GM19438 (cell line): Measurements from ENCODE around the gene TCF4.
"Not testable (repeated sequence)": the region's sequence is repeated elsewhere in the genome, so short reads cannot be mapped to it uniquely, and the experiment has no call there.

Experiments
- ATAC-seq: cut with Tn5 transposase; IDR thresholded peaks from one replicate; pipeline ENCODE4 v1.9.1; 2021; ENCODE audit warnings: low read depth; ENCODE audit not compliant: unreplicated experiment

TCF4 gene

DNA sequence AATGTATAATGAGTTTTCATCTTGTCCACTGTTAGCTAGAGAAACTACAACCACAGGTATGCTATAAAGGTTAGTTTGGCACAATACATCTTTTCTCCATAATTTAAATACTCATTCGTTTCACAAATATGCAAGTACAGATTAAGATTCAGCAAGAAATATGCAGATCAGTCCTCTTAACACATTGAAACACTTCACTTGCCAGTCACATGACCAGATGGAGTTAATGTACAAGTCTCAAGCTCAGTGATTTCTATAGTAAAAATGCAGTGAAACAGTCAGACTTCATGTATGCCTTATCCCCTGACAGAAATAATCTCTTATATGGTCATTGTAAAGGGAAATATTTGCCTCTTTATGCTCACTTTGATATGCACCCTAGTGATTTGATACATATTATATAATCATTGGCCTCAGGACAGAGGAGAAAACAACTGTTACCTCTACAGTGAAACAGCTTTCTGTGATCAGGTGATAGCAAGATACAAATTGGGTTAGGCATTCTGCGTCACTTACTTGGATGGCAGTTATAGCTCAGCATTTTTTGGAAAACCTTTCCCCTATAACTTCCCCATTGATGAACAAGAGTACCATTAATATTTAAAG, 104.6 kb downstream of the TCF4 start:
- ATAC-seq, result no peak

DNA sequence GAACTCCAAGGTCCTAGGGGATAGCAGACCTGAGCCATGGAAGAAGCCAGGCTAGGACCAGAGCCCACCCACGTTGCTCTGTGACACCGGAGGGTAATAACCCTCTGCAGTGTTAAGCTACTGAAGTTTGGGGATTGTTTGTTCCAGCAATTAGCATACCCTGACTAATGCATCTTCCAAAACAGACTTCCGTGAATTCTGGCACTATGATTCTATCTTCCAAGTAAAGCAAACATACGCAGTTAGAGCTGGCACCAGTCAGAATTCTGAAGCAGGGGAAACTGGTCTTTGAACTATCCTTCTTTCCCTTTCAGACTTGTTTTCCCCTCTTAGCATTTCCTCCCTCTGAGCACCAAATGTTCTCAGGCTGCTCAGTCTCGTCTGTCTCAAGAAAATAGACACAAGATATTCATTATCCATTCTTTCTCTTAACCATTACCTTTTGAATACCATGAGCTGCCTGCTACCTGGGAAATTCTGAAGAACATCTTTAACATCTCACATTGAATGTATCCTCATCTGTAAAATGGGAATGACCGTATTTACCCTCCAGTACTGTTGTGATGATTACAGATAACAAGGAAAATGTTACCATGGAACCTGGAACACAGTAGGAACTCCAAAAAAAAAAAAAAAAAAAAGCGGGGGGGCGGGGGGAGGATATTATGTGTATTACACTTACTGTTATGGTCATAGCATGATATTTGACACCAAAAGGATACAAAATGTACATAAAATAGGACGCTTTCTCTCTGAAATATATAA, 108.2 kb downstream of the TCF4 start:
- no peak for ATAC-seq

DNA sequence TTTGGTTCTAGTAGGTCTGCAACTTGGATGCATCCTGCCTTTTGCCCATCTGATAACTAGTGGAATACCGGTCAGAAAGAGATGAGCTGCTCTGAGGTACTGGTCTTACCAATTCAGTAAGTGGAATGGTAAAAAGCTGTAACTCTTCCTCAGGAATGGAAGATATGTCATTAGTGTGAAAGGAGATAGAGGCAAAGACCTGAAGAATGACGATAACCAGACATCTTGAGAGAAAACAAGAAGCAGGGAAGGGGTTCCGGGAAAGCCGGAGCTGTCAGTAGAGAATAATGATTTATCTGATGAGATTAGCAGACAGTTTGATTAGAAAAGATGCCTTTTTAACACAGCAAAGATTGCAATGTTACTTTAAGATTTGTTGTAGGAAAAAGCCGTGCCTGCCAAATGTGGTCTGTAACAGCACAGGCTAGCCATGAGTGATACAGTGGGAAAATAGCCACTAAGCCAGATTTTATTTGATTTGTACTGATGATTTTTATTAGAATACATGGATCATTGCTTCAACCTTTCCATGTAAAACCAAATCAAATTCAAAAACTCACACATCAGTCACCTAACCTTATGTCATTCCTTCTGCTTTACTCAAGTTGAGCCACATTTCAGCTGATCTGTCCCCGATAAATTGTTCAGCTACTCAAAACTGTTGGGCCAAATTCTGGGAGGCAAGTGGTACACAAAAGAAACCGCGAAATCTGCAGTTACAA, 110.0 kb downstream of the TCF4 start:
- ATAC-seq, result peak; percentile 21

DNA sequence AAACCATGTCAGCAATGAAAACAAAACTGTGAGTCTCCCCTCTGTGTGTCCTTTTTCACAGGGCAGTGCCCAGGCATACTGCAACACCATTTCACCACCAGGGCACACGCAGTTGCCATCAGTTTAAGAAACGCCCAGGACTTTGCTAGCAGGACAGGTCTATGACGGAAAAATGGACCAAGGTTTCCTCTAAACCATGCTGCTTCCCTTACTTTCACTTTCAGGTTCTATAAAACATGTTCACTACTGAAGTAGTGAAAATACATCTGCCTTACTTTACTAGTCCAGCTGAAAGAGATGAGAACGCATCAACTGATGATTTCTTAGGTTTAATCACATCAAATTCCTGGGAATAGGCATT, 110.5 kb downstream of the TCF4 start:
- ATAC-seq, result peak; percentile 81

DNA sequence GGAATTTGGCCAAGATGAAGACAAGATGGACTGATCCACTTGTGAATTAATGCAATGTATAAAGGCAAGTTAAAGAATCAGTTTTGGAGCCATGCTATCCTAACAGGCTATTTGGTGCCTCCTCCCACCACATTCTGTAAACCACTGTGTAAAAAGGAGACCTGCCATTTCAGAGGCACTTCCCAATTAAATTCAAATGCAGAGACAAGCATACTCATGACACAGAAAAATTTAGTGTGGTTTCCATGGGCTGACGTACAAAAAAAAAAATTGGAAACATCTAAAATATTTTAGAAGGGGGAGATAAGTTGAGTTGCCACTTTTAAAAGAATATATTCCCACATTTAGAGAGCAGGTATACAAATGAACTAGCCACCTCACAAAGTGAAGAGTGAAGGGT, 112.1 kb downstream of the TCF4 start:
- ATAC-seq, result no peak

DNA sequence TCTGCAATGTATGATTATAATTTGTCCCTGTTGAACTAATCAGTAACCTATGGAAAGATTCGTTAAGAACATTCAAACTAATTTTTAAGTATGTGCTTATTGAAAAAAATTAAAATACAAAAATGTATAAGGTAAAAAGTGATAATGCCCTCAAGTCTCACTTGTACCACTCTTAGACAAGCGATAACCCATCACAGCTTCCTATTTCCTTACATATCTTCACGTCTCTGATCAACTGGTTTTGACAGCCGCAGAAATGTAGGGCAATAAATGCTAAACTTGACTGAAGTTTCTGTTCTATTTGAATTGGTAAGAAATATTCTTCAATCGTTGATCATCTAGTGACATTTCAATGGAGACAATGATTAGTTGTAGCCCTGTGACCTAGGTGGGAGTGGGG, 112.5 kb downstream of the TCF4 start:
- no peak for ATAC-seq

DNA sequence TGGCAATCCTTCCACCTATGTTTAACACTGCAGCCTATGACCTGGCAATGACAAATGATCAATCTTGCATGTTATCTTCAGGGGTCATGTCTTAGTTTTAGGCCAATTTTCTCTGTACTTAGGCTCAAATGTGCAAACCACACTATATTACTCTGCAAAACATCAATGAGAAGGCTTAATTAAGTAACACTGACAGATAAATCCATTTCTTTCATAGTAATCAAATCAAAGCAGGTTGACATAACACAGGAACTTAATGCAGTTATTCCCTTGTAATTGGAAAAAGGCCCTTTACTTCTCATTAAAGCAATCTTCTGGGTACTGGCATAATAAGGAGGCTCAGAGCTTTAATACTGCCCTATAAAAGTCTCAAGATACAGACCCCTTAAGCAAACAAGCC, 114.4 kb downstream of the TCF4 start:
- ATAC-seq, result no peak

DNA sequence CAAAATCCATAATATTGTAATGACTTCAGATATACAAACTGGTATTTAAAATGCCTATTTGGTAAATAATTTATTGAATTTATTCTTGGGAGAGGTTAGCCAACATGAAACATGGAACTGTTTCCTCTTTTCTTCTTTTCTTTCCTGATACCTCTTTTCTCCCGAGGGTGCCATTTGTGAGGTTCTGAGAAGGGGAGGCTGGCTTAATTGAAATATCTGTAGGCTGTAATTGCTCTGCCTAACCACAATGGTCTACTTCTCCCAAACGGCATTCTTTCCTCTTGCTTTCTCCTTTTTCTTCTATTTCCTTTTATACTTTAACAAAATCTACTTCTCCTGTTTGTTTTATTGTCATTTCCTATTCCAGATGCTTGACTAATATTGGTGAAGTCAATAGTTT, 114.9 kb downstream of the TCF4 start:
- no peak for ATAC-seq

DNA sequence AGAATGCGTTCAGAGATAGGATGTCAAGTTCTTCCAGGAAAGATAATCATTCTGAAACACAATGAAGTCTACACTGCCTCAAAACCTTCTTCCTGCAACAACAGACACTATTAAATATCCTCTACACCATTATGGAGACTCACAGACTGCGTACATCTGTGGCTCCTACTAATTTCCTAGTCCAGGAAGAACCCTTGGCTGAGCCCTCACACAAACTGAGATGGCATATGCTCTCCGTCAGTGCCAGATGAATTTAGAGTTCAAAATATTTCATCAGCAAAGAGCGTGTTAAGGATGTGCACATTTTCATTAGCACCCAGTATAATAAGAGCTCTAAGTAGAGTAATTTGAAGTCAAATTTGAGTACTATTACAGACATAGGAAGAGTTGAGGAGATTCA, 117.2 kb downstream of the TCF4 start:
- no peak for ATAC-seq

DNA sequence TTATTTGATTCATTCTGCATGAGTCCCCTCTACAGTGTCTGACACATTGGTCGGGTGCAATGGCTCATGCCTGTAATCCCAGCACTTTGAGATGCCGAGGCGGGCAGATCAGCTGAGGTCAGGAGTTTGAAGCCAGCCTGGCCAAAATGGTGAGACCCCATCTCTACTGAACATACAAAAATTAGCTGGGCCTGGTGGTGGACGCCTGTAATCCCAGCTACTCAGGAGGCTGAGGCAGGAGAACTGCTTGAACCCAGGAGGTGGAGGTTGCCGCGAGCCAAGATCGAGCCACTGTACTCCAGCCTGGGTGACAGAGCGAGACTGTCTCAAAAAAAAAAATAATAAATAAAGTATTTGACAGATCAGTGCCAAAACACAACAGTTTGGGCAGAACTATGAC, 118.9 kb downstream of the TCF4 start:
- ATAC-seq, result not testable (repeated sequence)

DNA sequence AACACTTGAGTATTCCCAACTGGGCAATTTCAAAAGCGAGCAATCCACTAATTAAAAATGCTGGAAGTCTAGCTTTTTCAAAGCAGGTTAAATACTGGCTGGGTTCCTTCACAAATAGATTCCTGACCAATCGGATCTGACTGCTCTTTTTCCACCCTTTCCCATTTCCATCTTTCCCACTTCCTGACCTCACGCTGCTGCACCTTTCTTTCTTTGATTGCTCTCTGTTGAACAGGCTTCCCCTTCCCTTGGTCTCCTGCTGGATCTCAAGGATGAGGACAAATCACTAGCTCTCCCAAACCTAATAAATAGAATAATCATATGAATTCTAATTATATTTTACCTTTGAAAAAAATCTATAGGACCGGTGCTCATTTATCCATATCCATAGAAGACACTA, 121.2 kb downstream of the TCF4 start:
- ATAC-seq, result no peak

DNA sequence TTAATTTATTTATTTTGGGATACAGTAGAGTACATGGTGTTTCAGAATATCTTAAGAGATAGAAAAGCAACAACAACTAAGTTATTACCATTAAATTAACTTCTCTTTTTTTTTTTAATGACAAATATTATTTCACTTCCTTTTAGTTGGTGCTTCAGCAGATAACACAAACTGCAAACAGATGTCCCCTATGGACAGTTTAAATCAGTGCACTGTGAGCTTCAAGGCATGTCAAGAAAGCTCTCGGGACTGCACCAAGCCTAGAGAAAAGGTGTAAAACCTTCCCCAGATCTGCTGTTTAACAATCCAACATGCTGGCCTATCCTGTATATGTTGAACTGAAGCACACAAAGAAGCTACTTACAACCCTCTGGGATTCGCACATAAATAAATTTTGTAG, 122.7 kb downstream of the TCF4 start:
- ATAC-seq, result no peak

DNA sequence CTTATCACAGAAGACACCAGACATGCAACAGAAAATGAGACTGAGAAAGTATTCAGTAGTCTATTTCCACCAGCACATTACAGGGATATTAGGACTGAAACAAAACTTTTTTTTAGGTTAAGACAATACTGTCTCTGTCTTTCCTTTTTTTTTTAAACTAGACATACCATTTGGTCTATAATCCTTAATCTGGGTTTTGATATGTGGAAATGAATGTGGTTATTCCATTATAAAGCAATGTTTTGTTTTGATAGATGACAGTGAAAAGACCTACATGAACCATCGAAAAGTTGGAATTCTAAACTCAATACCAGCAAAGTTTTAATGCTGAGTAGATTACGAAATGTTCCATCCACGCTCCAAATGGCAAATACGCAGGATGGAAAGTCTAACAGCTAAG, 123.4 kb downstream of the TCF4 start:
- ATAC-seq, result no peak

DNA sequence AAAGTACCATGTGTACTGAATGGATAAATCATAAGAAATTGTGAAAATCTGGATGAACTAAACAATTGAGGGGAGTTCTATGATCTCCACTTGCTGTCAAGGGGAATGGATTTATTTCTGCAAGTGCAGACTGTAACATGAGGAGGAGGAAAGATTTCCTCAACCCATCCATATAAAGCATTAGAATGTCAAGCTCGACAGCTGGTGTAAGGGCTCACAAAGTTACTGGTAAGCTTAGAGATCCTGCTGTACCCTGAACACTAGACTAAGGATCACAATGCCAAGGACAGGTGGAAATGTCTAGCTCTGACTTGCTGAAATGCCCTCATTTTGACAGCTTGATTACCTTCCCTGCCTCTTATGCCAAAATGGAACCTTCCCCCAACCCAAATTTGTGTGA, 125.3 kb downstream of the TCF4 start:
- ATAC-seq, result no peak

DNA sequence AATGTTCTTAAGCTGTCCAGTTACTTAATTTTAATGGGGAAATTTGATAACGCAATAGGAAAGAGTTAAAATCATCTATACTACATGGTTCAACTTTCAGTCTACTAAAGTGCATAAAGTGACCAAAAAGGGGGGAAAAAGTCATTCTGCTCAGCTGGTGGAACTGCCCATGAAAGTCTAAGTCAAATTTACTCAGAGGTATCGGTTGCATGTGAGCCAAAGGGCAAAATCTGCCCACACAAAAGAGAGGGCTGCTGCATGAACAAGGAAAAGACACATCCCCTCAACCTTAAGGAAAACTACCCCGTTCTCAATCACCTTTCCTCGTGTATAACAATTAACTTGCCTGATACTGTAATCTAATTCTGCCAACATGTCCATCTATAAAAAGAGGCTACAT, 126.1 kb downstream of the TCF4 start:
- ATAC-seq, result no peak

DNA sequence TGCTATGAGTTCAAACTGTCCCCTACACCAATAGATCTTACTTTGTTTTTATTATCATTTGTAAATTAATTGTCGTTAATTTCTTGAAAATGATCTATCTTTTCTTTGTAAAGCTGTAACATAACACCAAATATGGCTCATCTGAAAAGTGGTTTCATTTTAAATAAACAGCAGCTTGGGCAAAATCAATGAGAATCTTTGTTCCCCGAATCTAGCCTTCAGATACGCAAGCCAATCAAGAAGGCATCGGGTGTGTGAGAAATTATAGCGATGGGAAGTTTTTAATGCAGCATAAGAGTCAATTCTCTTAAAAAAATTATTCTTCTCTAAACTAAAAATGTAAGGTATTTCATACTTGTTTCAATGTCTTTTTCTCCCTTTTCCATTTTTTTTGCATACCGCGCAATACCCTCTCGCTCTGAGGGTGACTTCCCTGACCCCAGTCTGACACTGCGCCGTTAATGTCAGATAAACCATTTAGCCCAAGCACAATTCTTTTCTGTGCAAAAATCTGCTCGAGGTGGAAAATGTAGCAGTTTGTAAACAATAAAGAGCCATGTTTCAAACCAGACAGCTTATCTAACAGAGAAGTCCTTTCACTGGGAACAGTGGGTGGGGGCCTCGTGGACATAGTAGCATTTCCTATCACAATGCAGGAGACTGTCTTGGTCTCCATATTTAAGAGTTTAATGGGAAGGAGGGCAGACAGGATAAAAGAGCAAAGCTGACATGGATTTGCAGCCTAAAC, 129.4 kb downstream of the TCF4 start:
- no peak for ATAC-seq

DNA sequence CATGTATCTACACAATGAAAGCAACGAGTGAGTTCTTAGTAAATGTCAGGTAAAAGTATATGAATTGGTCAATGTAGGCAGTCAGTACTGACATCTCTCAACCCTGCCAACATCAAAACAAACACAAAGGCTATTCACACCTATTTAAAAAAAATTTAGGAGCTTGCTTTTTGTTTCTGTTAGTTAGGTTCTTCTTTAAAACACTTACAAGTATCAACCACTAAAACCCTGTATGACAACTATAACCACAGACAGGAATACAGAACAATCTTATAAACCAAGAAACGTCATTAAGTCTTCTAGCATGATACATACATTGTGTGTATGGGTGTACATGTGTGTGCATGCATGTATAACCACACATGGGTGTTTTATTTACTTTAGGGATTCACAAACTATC, 131.0 kb downstream of the TCF4 start:
- no peak for ATAC-seq

DNA sequence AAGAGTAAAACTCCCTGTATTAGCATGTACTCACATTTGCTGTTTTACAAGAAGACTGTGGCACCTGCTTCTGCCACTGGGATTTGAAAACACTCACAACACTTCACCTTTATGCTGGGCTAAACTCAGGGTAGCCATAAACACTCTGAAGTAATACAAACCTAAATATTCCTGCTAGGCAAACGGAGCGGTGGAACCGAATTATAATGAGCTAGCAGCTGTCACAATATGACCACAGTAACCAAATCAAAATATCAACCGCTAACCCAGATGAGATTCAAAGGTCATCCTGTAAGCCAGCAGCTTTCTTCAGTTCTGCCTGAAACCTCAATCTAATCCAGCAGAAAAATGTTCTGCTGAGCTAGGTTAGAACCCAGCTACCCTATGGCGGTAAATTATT, 132.1 kb downstream of the TCF4 start:
- ATAC-seq, result no peak

DNA sequence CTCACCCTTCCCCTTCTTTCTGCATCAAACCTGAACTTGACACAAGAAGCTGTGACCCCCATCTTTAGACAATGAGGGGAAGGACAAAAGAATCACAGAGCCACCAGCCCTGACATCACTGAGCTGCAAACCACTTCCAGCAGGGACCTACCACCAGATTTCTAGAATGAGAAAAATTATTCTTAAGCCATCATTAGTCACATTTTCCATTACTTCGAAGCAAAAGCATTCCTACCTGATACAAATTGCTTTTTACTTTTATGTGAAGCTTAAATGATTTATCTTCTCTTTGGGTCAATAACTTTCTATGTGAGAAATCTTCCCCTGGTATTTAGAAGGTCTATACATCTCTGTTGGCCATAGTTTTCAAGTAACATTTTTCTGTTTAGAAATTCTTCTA, 134.8 kb downstream of the TCF4 start:
- ATAC-seq, result no peak

DNA sequence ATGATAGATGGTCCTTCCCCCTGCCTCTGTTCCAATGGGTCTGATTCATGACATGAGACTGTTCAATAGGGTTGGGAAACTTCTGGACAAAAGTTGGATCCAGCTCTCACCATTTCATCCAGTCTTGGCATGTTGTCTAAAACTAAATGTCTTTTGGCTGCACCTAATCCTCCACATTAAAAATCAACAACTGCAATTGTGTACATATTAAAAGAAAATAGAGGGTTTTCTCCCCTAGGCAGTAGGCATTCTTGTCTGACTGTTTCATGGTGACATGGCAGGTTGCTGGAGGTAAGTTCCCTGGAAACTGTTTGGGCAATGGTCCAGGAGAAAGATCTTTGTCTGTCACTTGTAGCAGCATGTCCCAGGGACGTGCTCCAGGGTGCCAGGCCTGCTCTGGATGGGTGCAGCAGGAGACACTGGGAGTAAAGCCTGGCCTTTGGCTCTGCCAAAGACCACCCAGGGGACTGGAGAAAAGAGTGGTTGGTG, 135.8 kb downstream of the TCF4 start:
- ATAC-seq, result no peak
